Hematopoietic multipotent progenitor cell treated with erythropoietin and hydrocortisone succinate and interleukin-3 and kit ligand, for 8 days (in vitro differentiated cells): Measurements from ENCODE around the gene TECTA.
"Not testable (repeated sequence)": the region's sequence is repeated elsewhere in the genome, so short reads cannot be mapped to it uniquely, and the experiment has no call there.

Experiments used
- DNase-seq: peaks from one replicate; pipeline ENCODE4 v3.0.0-alpha.2; 2015

The TECTA gene

GRCh38 chr11:121237247-121237646 is 136.2 kb downstream of the TECTA start:
- not testable (repeated sequence) for DNase-seq

DNA sequence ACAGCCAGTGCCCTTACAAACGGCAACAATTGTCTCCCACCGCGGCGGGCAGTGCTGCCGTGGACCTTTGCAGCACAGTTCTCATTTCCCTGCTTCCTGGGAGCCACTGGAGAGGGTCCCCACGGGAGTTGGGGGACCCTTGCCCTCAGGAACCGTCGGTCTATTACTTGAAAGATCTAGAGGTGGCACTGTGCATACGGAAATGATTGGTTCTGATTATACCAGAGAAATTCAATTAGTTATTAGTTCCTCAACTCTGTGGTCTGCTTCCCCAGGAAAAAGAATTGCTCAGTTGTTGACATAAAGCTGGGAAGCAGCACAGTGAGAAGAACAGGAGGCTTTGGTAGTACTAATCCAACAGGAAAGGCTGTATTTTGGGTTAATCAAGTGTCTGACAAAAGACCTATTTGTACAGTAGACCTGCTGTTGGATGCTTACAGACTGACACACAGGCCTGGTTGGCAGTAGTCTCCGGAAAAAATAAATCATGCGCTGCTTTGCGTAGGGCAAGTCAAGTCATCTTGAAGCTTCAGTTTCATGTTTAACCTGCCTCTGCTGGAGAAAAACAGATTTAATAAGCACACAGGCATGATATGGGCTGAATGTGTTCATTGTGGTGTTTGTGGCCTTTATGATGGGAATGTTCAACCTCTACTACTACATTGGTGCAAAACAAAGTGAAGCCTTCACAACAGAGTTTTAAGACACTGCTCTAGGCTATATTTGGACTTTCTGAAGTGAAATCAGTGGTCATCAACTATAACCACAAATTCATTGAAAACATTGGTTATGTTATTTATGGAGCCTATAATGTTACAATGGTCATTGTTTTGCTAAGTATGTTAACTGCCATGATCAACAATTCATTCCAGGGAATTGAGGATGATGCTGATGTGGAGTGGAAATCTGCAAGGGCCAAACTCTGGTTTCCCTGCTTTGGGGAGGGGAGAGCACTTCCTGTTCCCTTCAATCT is 136.9 kb downstream of the TECTA start:
- no peak for DNase-seq

DNA sequence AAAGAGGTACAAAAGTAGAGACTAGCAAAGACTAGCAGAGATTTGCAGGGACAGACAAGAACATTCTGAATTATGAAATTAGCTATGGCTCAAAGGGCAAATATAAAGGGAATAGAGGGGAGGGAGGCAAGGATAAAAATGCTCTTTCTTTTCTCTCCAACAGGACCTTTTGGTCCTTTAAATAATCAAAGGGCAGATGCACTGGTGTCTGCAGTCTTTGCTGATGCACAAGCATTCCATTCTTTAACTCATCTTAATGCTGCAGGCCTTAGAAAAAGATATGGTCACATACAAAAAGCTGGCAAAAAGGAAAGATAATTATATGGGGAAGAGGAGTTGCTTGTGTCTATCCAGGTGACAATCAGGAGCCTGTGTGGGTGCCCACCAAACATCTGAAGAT is 137.9 kb downstream of the TECTA start:
- no peak for DNase-seq

GRCh38 chr11:121240001-121240400 is 139.0 kb downstream of the TECTA start:
- DNase-seq, result not testable (repeated sequence)

- DNase-seq, result no peak
These were observed 139.7 kb downstream of the TECTA start for GRCh38 chr11:121240650-121241303.
